ENCODE results near the gene ADCK1. TPM values are rescaled to one million over a fixed set of nuclear protein-coding genes. Genes with fewer than 3 reads are reported as not detected.

ADCK1 gene
- total and polyA plus RNA-seq, 4 donors: 5.7 to 8.8 (median 7.0) TPM

- H3K27ac ChIP-seq (ENCODE audit: low read depth in 1 of 2, low read length in 1 of 2): no peak overlapping the region
- no peak overlapping the region for H3K4me3 ChIP-seq
- ATAC-seq (ENCODE audit: insufficient read depth, low FRiP score) (no peak), DNase-seq (no peak)
- H3K27me3 ChIP-seq (ENCODE audit: control insufficient read depth in 3 of 3, insufficient read depth in 3 of 3, low read length in 2 of 3): peaks cover 0 to 11% (median 0%) of the 10 kb centered on the region in 3 donors
- H3K4me1 ChIP-seq (ENCODE audit: control insufficient read depth in 5 of 5, insufficient read depth in 5 of 5, low read length in 5 of 5): peaks cover 0 to 7% (median 0%) of the 10 kb centered on the region in 5 donors
- no peak overlapping the region for H3K9ac ChIP-seq (ENCODE audit: insufficient read depth in 1 of 2, low read length in 2 of 2)
- H3K9me3 ChIP-seq (ENCODE audit: control insufficient read depth in 4 of 4, insufficient read depth in 3 of 4, low read length in 3 of 4): peaks cover 0 to 3% (median 0%) of the 10 kb centered on the region in 4 donors
- TF ChIP-seq CTCF (IDR thresholded peaks at IDR 0.05; ENCODE audit: control extremely low read depth, extremely low read depth): no peak
- WGBS, 2 donors: 42 to 66% methylated on average over 2 of the region's 2 CpGs
- no peaks in the 10 kb centered on the region for H3K36me3 ChIP-seq (ENCODE audit: control insufficient read depth in 4 of 4, insufficient read depth in 4 of 4, low read length in 4 of 4)
Observed at GRCh38 chr14:77976591-77976990, 176.7 kb downstream of the ADCK1 start.

GRCh38 chr14:77979171-77979570 is 179.3 kb downstream of the ADCK1 start:
- no peak for ATAC-seq (ENCODE audit: insufficient read depth, low FRiP score)
- Histone ChIP-seq H3K4me3 (no peak overlapping the region), H3K36me3 (ENCODE audit: control insufficient read depth in 4 of 4, insufficient read depth in 4 of 4, low read length in 4 of 4) (no peaks in the 10 kb centered on the region), H3K27me3 (ENCODE audit: control insufficient read depth in 3 of 3, insufficient read depth in 3 of 3, low read length in 2 of 3) (peaks cover 0 to 11% (median 0%) of the 10 kb centered on the region in 3 donors), H3K9me3 (ENCODE audit: control insufficient read depth in 4 of 4, insufficient read depth in 3 of 4, low read length in 3 of 4) (no peaks in the 10 kb centered on the region), H3K27ac (ENCODE audit: low read depth in 1 of 2, low read length in 1 of 2) (no peak overlapping the region), H3K4me1 (ENCODE audit: control insufficient read depth in 5 of 5, insufficient read depth in 5 of 5, low read length in 5 of 5) (peaks cover 0 to 7% (median 0%) of the 10 kb centered on the region in 5 donors), H3K9ac (ENCODE audit: insufficient read depth in 1 of 2, low read length in 2 of 2) (no peak overlapping the region)
- WGBS, 2 donors: 77 to 81% methylated on average over 6 of the region's 6 CpGs
- TF ChIP-seq CTCF (IDR thresholded peaks at IDR 0.05; ENCODE audit: control extremely low read depth, extremely low read depth): no peak
- DNase-seq: no peak

GRCh38 chr14:77979666-77980351 is 179.9 kb downstream of the ADCK1 start:
- Histone ChIP-seq H3K4me1 (ENCODE audit: control insufficient read depth in 5 of 5, insufficient read depth in 5 of 5, low read length in 5 of 5) (peaks cover 0 to 7% (median 0%) of the 10 kb centered on the region in 5 donors), H3K4me3 (no peak overlapping the region), H3K9ac (ENCODE audit: insufficient read depth in 1 of 2, low read length in 2 of 2) (no peak overlapping the region), H3K27me3 (ENCODE audit: control insufficient read depth in 3 of 3, insufficient read depth in 3 of 3, low read length in 2 of 3) (peaks cover 0 to 11% (median 0%) of the 10 kb centered on the region in 3 donors), H3K36me3 (ENCODE audit: control insufficient read depth in 4 of 4, insufficient read depth in 4 of 4, low read length in 4 of 4) (no peaks in the 10 kb centered on the region), H3K9me3 (ENCODE audit: control insufficient read depth in 4 of 4, insufficient read depth in 3 of 4, low read length in 3 of 4) (no peaks in the 10 kb centered on the region), H3K27ac (ENCODE audit: low read depth in 1 of 2, low read length in 1 of 2) (no peak overlapping the region)
- ATAC-seq (ENCODE audit: insufficient read depth, low FRiP score): no peak
- no peak for DNase-seq
- WGBS, 2 donors: 44 to 47% methylated on average over 14 of the region's 14 CpGs
- TF ChIP-seq CTCF (IDR thresholded peaks at IDR 0.05; ENCODE audit: control extremely low read depth, extremely low read depth): no peak

Data from lung (tissue), 12 donors.